Neural crest cell (in vitro differentiated cells): ENCODE data around the gene TMUB1. TPM values are rescaled to one million over a fixed set of nuclear protein-coding genes. Genes with fewer than 3 reads are reported as not detected.

Experiments used
- DNase-seq: peaks from one replicate; pipeline ENCODE4 v3.0.0; 2021; ENCODE audit warnings: low read depth, mixed read lengths, low spot score
- H3K27ac Mint-ChIP-seq: one replicate; pipeline ENCODE4 v1.8.0; 2021; ENCODE audit warnings: mild to moderate bottlenecking, mixed read lengths; ENCODE audit not compliant: unreplicated experiment
- H3K27me3 Mint-ChIP-seq: 2 replicates; pipeline ENCODE4 v1.8.0; 2021; ENCODE audit warnings: low read depth, mild to moderate bottlenecking, mixed read lengths
- H3K36me3 Mint-ChIP-seq: 2 replicates; pipeline ENCODE4 v1.8.0; 2021; ENCODE audit warnings: low read depth, mild to moderate bottlenecking, mixed read lengths
- H3K4me1 Mint-ChIP-seq: 2 replicates; pipeline ENCODE4 v1.8.0; 2021; ENCODE audit warnings: mixed read lengths
- H3K4me3 Mint-ChIP-seq: one replicate; pipeline ENCODE4 v1.8.0; 2021; ENCODE audit warnings: mild to moderate bottlenecking, mixed read lengths
- H3K9me3 Mint-ChIP-seq: 2 replicates; pipeline ENCODE4 v1.8.0; 2021; ENCODE audit warnings: mixed read lengths
- CTCF ChIP-seq: fragments of 200-600 bp; sonication (generic); conservative IDR thresholded peaks from 2 replicates; pipeline ENCODE4 v1.5.0; 2021; ENCODE audit warnings: antibody characterized with exemption, mild to moderate bottlenecking
- total RNA-seq: library from RNA; stranded (reverse); gene quantifications from 2 replicates; pipeline ENCODE4 v1.2.1, GENCODE V29; 2021

TMUB1 gene
- total RNA-seq, 1 donor from 2014 or later = 44.9 TPM

DNA sequence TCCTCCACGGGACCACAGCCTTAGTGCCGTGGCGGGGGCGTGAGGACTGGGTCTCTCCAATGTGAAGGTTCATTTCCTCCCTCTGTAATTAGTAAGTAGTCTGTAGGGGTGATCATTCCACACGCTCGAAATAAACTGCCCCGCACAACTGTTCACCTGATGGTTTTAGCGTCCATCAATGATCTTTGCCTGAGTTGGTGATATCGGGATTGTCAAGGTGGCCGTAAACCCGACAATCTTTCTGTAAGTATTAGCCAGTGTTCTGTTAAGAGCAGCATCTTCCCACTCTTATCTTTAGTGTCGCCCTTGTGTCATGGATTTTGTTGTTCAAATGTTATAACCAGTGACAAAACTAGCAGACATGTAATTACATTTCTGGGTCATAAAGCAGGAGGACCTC, 20.7 kb upstream of the TMUB1 start:
- no peaks in the 10 kb centered on the region for H3K27me3 Mint-ChIP-seq
- H3K27ac Mint-ChIP-seq = no peak overlapping the region
- H3K4me3 Mint-ChIP-seq = no peak overlapping the region
- no peaks in the 10 kb centered on the region for H3K9me3 Mint-ChIP-seq
- no peak for DNase-seq
- H3K4me1 Mint-ChIP-seq = peaks cover 16% of the 10 kb centered on the region
- no peaks in the 10 kb centered on the region for H3K36me3 Mint-ChIP-seq
- TF ChIP-seq CTCF = no peak

DNA sequence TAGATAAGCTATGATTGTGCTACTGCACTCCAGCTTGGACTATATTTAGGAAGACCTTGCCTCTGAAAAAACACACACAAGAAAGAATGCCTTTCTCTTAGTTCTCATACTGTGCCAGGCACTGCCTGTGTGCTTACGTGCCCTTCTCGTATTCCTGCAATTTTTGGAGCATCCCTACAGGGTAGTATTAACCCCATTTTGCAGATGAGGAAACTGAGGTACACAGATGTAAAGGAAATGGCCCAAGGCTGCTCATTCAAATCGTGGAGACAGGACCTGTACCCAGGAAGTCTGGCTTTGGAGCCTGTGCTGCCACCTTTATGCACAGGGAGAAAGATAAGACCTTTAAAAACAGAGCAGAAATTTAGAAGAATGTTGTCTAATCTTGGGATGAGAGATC, 19.7 kb upstream of the TMUB1 start:
- H3K27ac Mint-ChIP-seq = no peak overlapping the region

GRCh38 chr7:151101621-151102396, 18.5 kb upstream of the TMUB1 start:
- no peak for TF ChIP-seq CTCF
- Mint-ChIP-seq H3K36me3 (no peaks in the 10 kb centered on the region), H3K4me3 (no peak overlapping the region), H3K9me3 (no peaks in the 10 kb centered on the region), H3K27me3 (no peaks in the 10 kb centered on the region), H3K27ac (no peak overlapping the region), H3K4me1 (peaks cover 16% of the 10 kb centered on the region)
- no peak for DNase-seq

More for the DNA sequence above, 19.7 kb upstream of the TMUB1 start:
- H3K4me3 Mint-ChIP-seq = no peak overlapping the region
- DNase-seq = no peak
- no peaks in the 10 kb centered on the region for H3K9me3 Mint-ChIP-seq
- H3K27me3 Mint-ChIP-seq = no peaks in the 10 kb centered on the region
- no peaks in the 10 kb centered on the region for H3K36me3 Mint-ChIP-seq
- H3K4me1 Mint-ChIP-seq = peaks cover 16% of the 10 kb centered on the region
- no peak for TF ChIP-seq CTCF

GRCh38 chr7:151100921-151101320, 17.6 kb upstream of the TMUB1 start:
- DNase-seq = no peak
- H3K4me1 Mint-ChIP-seq = peaks cover 18% of the 10 kb centered on the region
- no peaks in the 10 kb centered on the region for H3K36me3 Mint-ChIP-seq

GRCh38 chr7:151099486-151100211, 16.4 kb upstream of the TMUB1 start:
- peaks cover 20% of the 10 kb centered on the region for H3K4me1 Mint-ChIP-seq
- TF ChIP-seq CTCF = no peak
- no peak for DNase-seq
- no peak overlapping the region for H3K4me3 Mint-ChIP-seq
- no peaks in the 10 kb centered on the region for H3K36me3 Mint-ChIP-seq
- peak overlapping the region; percentile 43 for H3K27ac Mint-ChIP-seq
- H3K9me3 Mint-ChIP-seq = no peaks in the 10 kb centered on the region
- no peaks in the 10 kb centered on the region for H3K27me3 Mint-ChIP-seq

More at GRCh38 chr7:151100921-151101320, 17.6 kb upstream of the TMUB1 start:
- Mint-ChIP-seq H3K4me3 (no peak overlapping the region), H3K9me3 (no peaks in the 10 kb centered on the region), H3K27ac (no peak overlapping the region), H3K27me3 (no peaks in the 10 kb centered on the region)
- no peak for TF ChIP-seq CTCF
